Measurements from ENCODE around the gene MTUS2. TPM values are rescaled to one million over a fixed set of nuclear protein-coding genes. Genes with fewer than 3 reads are reported as not detected.

MTUS2 gene
- total and polyA plus RNA-seq, 10 of the 15 experiments (the other 5 are each of a cell fraction or from before 2014, with no cell fraction given) = under 0.01 to 0.05 (median 0.02) TPM; not detected in 6

DNA sequence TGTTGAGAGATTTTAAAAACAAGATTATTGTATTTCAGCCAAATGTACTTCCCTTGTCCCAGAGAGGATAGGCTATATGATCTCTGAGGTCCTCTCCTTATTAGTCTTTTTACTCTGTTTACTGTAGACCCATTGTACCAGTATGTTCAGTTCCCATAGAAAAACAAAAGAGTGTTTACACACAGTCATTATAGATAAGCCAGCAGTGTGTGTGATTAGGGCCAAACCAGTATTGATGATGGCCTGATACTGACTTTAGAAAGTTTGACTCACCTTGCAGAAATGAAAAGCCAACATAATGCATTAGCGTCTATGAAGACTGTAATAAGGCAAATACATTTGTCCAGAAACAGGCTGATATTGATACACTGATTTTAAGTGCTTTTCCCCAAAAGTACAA, 6.2 kb downstream of the MTUS2 start:
- intact Hi-C loops (cut with micrococcal nuclease; ENCODE audit: unreplicated experiment) (no loop called here), in situ Hi-C loops (cut with MboI) (no loop called here)
- FAIRE-seq (no peak), DNase-seq (ENCODE audit: low read depth, low spot score) (no peak), ATAC-seq (no peak)
- no peak overlapping the region for H3K27ac ChIP-seq (ENCODE audit: control insufficient read depth, insufficient read depth)
- ChIA-PET SMC1A (ENCODE audit: uncharacterized antibody, unreplicated experiment) (no interaction called here), CTCF (no interaction called here), RAD21 (ENCODE audit: unreplicated experiment) (no interaction called here), POLR2A (no interaction called here)
- H2AFZ ChIP-seq (ENCODE audit: control insufficient read depth, low read depth, low read length) = no peak overlapping the region
- no TSS peak for BruUV-seq (replicated peaks)
- no peak overlapping the region for H3K4me2 ChIP-seq (ENCODE audit: control insufficient read depth, insufficient read depth)
- WGBS (ENCODE audit: insufficient coverage, insufficient replicate concordance, low lambda C conversion rate, missing lambda C conversion rate) = 95% methylated on average over 1 of the region's 1 CpG
- TF ChIP-seq EGR1 (IDR thresholded peaks at IDR 0.05; ENCODE audit: borderline replicate concordance in 1 of 2, low read depth in 2 of 2, low read length in 2 of 2) (no peak), CBX5 (IDR thresholded peaks at IDR 0.05; ENCODE audit: low read depth) (no peak), IKZF1 (conservative IDR thresholded peaks at IDR 0.05) (no peak), MEF2A (IDR thresholded peaks at IDR 0.05; ENCODE audit: insufficient read depth, low read depth, low read length) (no peak), NBN (IDR thresholded peaks at IDR 0.05) (no peak), FOXK2 (IDR thresholded peaks at IDR 0.05) (no peak), RELA (IDR thresholded peaks at IDR 0.05; ENCODE audit: borderline replicate concordance, partially characterized antibody) (no peak)
- TF ChIP-seq, protein P1, sequence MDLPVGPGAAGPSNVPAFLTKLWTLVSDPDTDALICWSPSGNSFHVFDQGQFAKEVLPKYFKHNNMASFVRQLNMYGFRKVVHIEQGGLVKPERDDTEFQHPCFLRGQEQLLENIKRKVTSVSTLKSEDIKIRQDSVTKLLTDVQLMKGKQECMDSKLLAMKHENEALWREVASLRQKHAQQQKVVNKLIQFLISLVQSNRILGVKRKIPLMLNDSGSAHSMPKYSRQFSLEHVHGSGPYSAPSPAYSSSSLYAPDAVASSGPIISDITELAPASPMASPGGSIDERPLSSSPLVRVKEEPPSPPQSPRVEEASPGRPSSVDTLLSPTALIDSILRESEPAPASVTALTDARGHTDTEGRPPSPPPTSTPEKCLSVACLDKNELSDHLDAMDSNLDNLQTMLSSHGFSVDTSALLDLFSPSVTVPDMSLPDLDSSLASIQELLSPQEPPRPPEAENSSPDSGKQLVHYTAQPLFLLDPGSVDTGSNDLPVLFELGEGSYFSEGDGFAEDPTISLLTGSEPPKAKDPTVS (IDR thresholded peaks at IDR 0.05; ENCODE audit: low read depth, low read length) = no peak
- TF ChIP-seq, protein P2, sequence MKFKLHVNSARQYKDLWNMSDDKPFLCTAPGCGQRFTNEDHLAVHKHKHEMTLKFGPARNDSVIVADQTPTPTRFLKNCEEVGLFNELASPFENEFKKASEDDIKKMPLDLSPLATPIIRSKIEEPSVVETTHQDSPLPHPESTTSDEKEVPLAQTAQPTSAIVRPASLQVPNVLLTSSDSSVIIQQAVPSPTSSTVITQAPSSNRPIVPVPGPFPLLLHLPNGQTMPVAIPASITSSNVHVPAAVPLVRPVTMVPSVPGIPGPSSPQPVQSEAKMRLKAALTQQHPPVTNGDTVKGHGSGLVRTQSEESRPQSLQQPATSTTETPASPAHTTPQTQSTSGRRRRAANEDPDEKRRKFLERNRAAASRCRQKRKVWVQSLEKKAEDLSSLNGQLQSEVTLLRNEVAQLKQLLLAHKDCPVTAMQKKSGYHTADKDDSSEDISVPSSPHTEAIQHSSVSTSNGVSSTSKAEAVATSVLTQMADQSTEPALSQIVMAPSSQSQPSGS (IDR thresholded peaks at IDR 0.05; ENCODE audit: low read length) = no peak
- TF ChIP-seq, protein P3, sequence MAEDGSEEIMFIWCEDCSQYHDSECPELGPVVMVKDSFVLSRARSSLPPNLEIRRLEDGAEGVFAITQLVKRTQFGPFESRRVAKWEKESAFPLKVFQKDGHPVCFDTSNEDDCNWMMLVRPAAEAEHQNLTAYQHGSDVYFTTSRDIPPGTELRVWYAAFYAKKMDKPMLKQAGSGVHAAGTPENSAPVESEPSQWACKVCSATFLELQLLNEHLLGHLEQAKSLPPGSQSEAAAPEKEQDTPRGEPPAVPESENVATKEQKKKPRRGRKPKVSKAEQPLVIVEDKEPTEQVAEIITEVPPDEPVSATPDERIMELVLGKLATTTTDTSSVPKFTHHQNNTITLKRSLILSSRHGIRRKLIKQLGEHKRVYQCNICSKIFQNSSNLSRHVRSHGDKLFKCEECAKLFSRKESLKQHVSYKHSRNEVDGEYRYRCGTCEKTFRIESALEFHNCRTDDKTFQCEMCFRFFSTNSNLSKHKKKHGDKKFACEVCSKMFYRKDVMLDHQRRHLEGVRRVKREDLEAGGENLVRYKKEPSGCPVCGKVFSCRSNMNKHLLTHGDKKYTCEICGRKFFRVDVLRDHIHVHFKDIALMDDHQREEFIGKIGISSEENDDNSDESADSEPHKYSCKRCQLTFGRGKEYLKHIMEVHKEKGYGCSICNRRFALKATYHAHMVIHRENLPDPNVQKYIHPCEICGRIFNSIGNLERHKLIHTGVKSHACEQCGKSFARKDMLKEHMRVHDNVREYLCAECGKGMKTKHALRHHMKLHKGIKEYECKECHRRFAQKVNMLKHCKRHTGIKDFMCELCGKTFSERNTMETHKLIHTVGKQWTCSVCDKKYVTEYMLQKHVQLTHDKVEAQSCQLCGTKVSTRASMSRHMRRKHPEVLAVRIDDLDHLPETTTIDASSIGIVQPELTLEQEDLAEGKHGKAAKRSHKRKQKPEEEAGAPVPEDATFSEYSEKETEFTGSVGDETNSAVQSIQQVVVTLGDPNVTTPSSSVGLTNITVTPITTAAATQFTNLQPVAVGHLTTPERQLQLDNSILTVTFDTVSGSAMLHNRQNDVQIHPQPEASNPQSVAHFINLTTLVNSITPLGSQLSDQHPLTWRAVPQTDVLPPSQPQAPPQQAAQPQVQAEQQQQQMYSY (CRISPR knock-in tag; IDR thresholded peaks at IDR 0.05) = no peak
- TF ChIP-seq, protein P4, sequence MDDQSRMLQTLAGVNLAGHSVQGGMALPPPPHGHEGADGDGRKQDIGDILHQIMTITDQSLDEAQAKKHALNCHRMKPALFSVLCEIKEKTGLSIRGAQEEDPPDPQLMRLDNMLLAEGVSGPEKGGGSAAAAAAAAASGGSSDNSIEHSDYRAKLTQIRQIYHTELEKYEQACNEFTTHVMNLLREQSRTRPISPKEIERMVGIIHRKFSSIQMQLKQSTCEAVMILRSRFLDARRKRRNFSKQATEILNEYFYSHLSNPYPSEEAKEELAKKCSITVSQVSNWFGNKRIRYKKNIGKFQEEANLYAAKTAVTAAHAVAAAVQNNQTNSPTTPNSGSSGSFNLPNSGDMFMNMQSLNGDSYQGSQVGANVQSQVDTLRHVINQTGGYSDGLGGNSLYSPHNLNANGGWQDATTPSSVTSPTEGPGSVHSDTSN (IDR thresholded peaks at IDR 0.05; ENCODE audit: insufficient replicate concordance, low read depth, low read length) = no peak
- TF ChIP-seq, protein P5, sequence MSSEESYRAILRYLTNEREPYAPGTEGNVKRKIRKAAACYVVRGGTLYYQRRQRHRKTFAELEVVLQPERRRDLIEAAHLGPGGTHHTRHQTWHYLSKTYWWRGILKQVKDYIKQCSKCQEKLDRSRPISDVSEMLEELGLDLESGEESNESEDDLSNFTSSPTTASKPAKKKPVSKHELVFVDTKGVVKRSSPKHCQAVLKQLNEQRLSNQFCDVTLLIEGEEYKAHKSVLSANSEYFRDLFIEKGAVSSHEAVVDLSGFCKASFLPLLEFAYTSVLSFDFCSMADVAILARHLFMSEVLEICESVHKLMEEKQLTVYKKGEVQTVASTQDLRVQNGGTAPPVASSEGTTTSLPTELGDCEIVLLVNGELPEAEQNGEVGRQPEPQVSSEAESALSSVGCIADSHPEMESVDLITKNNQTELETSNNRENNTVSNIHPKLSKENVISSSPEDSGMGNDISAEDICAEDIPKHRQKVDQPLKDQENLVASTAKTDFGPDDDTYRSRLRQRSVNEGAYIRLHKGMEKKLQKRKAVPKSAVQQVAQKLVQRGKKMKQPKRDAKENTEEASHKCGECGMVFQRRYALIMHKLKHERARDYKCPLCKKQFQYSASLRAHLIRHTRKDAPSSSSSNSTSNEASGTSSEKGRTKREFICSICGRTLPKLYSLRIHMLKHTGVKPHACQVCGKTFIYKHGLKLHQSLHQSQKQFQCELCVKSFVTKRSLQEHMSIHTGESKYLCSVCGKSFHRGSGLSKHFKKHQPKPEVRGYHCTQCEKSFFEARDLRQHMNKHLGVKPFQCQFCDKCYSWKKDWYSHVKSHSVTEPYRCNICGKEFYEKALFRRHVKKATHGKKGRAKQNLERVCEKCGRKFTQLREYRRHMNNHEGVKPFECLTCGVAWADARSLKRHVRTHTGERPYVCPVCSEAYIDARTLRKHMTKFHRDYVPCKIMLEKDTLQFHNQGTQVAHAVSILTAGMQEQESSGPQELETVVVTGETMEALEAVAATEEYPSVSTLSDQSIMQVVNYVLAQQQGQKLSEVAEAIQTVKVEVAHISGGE (CRISPR knock-in tag; IDR thresholded peaks at IDR 0.05) = no peak
- no peaks in the 10 kb centered on the region for H3K36me3 ChIP-seq (ENCODE audit: control insufficient read depth in 2 of 2, insufficient read depth in 2 of 2, low read length in 1 of 2)
- no peaks in the 10 kb centered on the region for H3K79me2 ChIP-seq (ENCODE audit: control insufficient read depth, insufficient read depth, low read length)
- no peak overlapping the region for H3K9ac ChIP-seq (ENCODE audit: control insufficient read depth, insufficient read depth, low read length)
- no peaks in the 10 kb centered on the region; the same call in 1 of the 3 replicates for H3K9me3 ChIP-seq (replicated peaks; ENCODE audit: control insufficient read depth, insufficient read depth, low read length)
- H3K4me1 ChIP-seq (ENCODE audit: control insufficient read depth, insufficient read depth, low read length) = no peaks in the 10 kb centered on the region
- no peaks in the 10 kb centered on the region for H4K20me1 ChIP-seq (ENCODE audit: control insufficient read depth, insufficient read depth)
- H3K4me3 ChIP-seq = no peak overlapping the region
- peaks cover 0 to 4% of the 10 kb centered on the region in 2 experiments; a peak in 2 of 4 replicates for H3K27me3 ChIP-seq (replicated peaks in 1 of 2; ENCODE audit: control insufficient read depth in 2 of 2, insufficient read depth in 2 of 2, low read length in 1 of 2)
